ENCODE results near the gene CDK14.
A peak's percentile ranks its signal among the peaks of the same experiment; 100 is the strongest.

The CDK14 gene

DNA sequence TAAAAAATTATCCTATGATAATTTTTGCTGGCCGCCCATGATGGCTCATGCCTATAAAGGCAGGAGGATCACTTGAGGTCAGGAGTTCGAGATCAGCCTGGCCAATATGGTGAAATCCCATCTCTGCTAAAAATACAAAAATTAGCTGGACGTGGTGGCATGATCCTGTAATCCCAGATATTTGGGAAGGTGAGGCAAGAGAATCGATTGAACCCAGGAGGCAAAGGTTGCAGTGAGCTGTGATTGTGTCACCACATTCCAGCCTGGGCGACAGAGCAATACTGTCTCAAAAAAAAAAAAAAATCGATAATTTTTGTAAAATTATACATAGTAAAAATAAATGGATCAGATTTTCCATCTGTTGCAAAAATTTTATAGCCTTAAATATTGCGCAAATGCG lies 31.7 kb upstream of the CDK14 start:
- H3K4me3 ChIP-seq = no peak overlapping the region
- no peaks in the 10 kb centered on the region for H3K36me3 ChIP-seq
- no peak for DNase-seq
- TF ChIP-seq, protein P1, sequence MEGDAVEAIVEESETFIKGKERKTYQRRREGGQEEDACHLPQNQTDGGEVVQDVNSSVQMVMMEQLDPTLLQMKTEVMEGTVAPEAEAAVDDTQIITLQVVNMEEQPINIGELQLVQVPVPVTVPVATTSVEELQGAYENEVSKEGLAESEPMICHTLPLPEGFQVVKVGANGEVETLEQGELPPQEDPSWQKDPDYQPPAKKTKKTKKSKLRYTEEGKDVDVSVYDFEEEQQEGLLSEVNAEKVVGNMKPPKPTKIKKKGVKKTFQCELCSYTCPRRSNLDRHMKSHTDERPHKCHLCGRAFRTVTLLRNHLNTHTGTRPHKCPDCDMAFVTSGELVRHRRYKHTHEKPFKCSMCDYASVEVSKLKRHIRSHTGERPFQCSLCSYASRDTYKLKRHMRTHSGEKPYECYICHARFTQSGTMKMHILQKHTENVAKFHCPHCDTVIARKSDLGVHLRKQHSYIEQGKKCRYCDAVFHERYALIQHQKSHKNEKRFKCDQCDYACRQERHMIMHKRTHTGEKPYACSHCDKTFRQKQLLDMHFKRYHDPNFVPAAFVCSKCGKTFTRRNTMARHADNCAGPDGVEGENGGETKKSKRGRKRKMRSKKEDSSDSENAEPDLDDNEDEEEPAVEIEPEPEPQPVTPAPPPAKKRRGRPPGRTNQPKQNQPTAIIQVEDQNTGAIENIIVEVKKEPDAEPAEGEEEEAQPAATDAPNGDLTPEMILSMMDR (IDR thresholded peaks at IDR 0.05) = no peak
- H3K9me3 ChIP-seq = no peaks in the 10 kb centered on the region
- intact Hi-C loops (cut with DNase I; ENCODE audit: low total_unique reads) = no loop called here
- no peak overlapping the region for H3K27ac ChIP-seq
- H3K27me3 ChIP-seq = no peaks in the 10 kb centered on the region
- no peaks in the 10 kb centered on the region for H3K4me1 ChIP-seq

DNA sequence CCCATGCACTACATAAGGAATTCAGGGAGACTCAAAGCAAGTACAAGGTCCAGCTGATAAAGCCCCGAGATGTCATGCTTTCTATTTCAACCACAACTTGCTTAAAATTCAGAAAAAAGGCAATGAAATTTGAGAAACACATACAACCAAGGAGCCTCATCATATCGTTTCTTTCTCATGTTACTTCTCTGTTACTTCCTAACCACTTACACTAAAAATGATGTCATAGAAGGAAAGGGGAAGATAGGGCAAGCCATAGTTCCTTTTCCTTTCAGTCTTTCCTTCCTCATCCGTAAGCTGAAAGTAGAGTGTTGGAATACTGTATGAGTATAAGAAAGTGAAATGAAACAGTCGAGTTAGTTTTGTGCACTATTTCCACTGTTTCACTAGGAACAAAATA lies 27.9 kb upstream of the CDK14 start:
- H3K9me3 ChIP-seq = no peaks in the 10 kb centered on the region
- H3K27ac ChIP-seq = no peak overlapping the region
- H3K27me3 ChIP-seq = no peaks in the 10 kb centered on the region
- intact Hi-C loops (cut with DNase I; ENCODE audit: low total_unique reads) = no loop called here
- H3K4me1 ChIP-seq = no peaks in the 10 kb centered on the region
- no peak overlapping the region for H3K4me3 ChIP-seq
- H3K36me3 ChIP-seq = no peaks in the 10 kb centered on the region
- no peak for DNase-seq
- TF ChIP-seq, protein P1 (IDR thresholded peaks at IDR 0.05) = no peak

DNA sequence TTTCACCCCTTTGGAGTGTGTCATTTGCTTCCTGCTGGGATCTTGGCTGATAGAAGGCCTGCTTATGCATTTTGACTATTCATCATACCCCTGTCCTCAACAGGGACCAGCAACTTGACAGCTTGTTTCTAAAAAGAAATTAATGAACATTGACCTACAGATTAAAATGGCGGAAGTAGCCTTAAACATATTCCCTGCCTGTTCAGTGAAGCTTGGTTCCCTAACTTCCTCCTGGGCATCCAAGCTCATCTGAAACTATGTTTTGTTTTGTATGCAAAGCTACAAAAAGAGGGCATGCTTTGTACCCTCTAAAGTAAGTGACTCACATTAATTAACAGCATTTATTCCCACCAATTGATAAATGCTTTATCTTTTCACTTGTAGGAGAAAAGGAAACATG lies 26.8 kb upstream of the CDK14 start:
- Histone ChIP-seq H3K36me3 (no peaks in the 10 kb centered on the region), H3K4me3 (no peak overlapping the region), H3K27ac (no peak overlapping the region), H3K9me3 (no peaks in the 10 kb centered on the region), H3K27me3 (no peaks in the 10 kb centered on the region), H3K4me1 (no peaks in the 10 kb centered on the region)
- intact Hi-C loops (cut with DNase I; ENCODE audit: low total_unique reads) = no loop called here
- TF ChIP-seq, protein P1 (IDR thresholded peaks at IDR 0.05) = no peak
- DNase-seq = no peak

DNA sequence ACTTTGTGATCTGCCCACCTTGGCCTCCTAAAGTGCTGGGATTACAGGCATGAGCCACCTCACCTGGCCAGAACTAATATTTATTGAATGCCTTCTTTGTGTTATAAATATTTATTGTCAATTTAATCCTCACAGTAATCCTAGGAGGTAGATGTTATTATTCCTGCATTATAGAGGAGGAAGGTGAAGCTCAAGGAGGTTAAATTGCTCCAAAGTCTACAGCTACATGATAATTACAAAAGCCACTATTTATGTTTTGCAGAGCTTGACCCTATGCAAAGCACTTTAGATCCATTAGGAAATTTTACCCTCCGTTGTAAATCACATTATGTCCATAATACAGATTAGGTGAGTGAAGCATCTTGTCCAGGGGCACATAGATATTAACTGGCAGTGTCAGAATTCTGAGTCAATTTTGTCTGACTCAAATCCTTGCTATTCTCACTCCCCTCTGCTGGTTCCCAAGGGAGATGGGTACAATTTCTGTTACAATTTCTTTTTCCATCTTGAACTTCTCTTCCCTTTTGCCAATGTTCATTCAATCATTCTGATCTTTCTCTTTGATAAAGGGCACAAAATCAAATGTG lies 25.7 kb upstream of the CDK14 start:
- H3K9me3 ChIP-seq = no peaks in the 10 kb centered on the region
- DNase-seq = no peak
- TF ChIP-seq, protein P1 (IDR thresholded peaks at IDR 0.05) = no peak
- H3K4me3 ChIP-seq = no peak overlapping the region
- intact Hi-C loops (cut with DNase I; ENCODE audit: low total_unique reads) = no loop called here
- no peaks in the 10 kb centered on the region for H3K27me3 ChIP-seq
- H3K4me1 ChIP-seq = no peaks in the 10 kb centered on the region
- H3K27ac ChIP-seq = no peak overlapping the region
- H3K36me3 ChIP-seq = no peaks in the 10 kb centered on the region

DNA sequence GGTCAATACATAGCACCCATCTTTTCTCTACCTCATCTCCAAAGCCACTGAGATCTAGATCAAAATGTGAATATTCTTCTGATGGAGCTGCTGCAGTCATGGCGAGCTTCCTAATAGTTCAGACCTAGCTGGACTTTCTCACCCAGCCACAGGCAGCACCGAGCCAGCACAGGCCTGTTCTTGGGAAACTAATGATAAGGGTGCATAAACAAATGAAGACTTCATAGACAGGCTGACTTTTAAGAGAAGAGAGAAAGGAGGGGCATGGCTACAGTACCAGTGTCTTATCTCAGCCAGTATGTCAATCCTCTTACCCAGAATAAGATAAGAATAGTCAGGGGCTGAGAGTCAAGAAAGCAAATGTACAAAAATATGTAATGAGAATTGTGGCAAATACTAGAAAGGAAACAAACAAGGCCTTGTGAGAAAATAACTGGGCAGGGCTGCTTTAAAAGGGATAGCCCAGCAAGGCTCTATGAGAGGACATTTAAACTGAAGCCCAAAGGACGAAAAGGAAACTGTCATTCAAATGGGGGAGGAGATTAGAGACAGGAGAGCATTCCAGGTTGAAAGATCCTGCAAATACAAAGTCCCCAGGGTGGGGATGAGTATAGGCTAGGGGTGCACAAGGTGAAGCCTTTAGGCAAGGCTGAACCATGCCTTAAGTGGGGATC lies 21.8 kb upstream of the CDK14 start:
- no peaks in the 10 kb centered on the region for H3K4me1 ChIP-seq
- H3K4me3 ChIP-seq = no peak overlapping the region
- H3K36me3 ChIP-seq = no peaks in the 10 kb centered on the region
- DNase-seq = peak in 1 of 2 donors; percentile 27
- TF ChIP-seq, protein P1 (IDR thresholded peaks at IDR 0.05) = no peak
- no peaks in the 10 kb centered on the region for H3K9me3 ChIP-seq
- H3K27me3 ChIP-seq = no peaks in the 10 kb centered on the region
- intact Hi-C loops (cut with DNase I; ENCODE audit: low total_unique reads) = no loop called here
- no peak overlapping the region for H3K27ac ChIP-seq

All from tibial artery (tissue), 4 donors.